GM19240 (cell line): ENCODE results near the gene MYL11.

ENCODE experiments used
- DNase-seq: peaks from one replicate; pipeline ENCODE4 v3.0.0; 2011; ENCODE audit warnings: low spot score; ENCODE audit not compliant: insufficient read length

The MYL11 gene

GRCh38 chr16:30370456-30371247 lies 4.0 kb upstream of the MYL11 start, which contains the start of gene TBC1D10B:
TBC1D10B (minus strand) TSS chr16:30370494; CDS start chr16:30370183, 311 bp downstream.
- peak; percentile 94 for DNase-seq

GRCh38 chr16:30371248-30371816 lies 3.3 kb upstream of the MYL11 start:
- DNase-seq, result no peak

- DNase-seq, result no peak
Observed at GRCh38 chr16:30372038-30372712, 2.4 kb upstream of the MYL11 start.

DNA sequence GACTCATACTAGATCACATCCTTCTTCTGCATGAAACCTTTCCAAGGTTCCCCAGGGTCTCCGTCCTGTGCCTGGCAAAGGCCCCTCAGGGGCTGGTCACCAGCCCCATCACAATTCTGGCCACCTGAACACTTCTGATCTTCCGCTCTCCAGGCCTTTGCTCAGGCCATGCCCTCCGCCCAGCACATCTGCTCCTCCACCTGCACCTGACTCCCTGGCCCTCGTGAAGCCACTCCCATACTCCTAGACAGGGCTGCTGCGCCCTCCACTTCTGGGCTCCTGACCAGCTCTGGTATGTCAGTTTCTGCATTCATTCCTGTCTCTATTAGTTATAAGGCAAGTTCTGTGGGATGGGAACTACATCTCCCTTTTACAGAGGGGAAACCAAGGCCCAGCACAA lies 1.9 kb upstream of the MYL11 start:
- no peak for DNase-seq

DNA sequence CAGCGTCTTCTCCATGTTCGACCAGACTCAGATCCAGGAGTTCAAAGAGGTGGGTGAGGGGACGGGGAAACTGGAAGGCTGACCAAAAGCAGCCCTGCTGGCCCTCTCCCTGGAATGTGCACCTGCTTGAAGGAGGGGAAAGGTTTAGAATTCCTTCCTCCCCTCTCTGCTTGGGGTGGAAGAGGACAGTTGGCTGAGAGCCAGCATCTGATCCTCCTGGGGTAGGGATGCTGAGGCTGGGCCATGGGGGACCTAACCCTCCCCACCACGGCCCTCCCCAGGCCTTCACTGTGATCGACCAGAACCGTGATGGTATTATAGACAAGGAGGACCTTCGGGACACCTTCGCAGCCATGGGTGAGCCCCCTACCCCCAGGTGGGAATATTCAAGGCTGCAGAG lies 1.3 kb downstream of the MYL11 start:
- no peak for DNase-seq

DNA sequence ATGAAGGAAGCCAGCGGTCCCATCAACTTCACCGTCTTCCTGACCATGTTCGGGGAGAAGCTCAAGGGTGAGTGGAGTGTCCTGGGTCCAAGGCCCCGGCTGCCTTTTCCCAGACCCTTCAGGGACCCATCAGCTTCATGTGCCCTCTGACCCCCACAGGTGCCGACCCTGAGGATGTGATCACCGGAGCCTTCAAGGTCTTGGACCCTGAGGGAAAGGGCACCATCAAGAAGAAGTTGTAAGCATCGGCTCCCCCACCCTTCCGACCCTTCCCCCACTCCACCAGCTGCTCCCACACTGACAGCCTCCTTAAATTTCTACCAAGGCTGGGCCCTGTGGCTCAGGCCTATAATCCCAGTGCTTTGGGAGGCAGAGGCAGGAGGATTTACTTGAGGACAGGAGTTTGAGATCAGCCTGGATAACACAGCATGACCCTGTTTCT lies 1.9 kb downstream of the MYL11 start:
- DNase-seq, result no peak

DNA sequence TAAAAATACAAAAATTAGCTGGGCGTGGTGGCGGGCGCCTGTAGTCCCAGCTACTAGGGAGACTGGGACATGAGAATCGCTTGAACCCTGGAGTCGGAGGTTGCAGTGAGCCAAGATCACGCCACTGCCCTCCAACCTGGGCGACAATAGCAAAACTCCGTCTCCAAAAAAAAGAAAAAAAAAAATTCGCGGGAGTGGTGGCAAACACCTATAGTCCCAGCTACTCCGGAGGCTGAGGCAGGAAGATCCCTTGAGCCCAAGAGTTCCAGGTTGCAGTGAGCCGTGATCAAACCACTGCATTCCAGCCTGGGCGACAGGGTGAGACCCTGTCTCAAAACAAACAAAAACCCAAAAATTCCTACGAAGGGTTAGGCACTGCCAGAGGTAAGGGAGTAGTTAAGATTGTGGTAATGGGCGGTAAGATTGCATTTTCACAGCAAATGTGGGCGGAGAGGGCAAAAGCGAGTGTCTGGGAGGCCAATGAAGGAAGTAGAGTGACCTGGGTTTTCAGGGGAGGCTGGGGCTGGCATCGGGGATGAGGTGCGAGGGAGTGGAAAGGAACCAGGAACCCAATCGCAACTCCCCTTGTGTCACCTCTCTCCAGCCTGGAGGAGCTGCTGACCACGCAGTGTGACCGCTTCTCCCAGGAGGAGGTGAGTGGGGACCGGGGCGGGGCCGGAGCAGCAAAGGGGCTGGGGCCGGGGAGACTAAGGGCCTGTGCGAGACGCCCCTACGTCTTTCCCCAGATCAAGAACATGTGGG lies 2.6 kb downstream of the MYL11 start:
- no peak for DNase-seq

DNA sequence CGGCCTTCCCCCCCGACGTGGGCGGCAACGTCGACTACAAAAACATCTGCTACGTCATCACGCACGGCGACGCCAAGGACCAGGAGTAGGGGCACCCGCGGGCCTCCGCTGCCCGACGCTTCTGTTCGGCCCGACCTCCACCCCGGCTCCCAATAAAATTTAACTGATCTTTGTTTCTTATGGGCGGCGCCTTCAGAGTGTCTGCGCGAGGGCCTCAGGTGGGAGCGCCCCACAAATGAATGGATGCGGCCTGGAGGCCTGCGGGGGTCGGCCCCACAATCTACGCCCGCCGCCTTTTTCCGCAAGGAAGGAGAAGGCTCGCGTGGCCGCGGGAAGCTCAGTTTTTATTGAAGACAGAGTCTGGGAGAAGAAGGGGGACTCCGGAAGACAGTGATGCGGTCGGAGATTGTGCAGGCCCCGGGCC lies 3.2 kb downstream of the MYL11 start:
- no peak for DNase-seq

DNA sequence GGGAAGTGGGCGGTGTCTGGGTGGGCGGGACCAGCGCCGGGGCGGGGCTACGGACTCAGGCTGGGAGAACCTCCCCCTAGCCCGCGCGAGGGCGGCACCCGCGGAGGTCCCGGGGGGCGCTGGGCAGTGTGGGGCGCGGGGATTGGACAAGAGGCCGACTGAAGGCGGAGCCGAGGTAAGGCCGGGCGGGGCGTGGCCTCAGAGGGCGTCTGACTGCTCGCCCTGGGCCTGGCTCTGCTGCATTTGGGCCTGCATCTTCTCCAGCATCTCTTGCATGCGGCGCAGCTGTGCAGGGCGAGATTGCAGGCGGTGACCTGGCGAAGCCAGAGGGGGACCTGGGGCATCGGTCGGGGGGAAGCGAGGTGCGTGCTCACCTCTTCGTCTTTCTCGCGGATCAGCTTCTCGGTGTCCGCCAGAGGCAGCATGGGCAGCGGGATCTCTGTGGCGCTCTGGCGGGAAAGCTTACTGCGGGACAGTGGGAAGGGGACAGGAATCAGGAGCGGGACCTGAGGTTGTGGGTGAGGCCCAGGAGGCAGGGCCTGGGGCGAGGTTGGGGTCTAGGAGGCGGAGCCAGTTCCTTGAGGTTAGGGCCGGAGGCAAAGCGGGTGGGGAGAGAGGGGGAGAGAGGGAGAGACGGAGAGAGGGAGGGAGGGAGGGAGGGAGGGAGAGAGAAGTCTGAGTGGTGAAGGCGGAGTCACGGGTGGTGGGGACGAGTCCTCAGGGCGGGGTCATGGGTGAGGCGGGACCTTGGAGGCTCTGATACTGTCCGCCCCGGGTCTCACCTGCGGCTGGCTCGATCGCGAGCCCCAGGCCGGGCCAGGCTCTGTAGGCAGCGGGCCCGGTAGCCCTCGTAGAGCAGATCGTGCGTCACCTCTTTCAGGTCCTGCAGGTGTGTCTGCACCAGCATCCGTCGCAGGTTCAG lies 3.9 kb downstream of the MYL11 start:
- DNase-seq, result peak; percentile 88

GRCh38 chr16:30379158-30379783 lies 4.7 kb downstream of the MYL11 start:
- no peak for DNase-seq

- DNase-seq, result no peak
Observed at GRCh38 chr16:30380072-30380802, 5.6 kb downstream of the MYL11 start.

DNA sequence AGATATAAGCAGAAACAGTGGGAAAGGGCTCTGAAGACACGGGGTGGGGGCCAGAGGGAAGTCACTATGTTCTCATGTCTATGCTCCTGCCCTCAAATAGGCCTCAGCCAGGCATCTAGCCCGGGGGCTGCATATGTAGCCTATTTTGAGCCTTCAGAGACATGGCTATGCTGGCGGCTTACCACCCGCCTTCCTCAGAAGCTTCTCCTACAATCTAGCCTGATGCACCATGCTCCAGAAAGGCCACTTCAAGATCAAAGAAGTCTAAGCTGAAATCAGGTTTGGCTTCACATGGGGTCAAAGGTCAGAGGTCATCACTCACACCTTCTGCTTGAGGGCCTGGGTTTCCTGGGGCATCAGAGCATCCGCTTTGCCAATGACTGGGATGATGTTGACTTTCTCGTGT lies 6.2 kb downstream of the MYL11 start:
- DNase-seq, result no peak

- no peak for DNase-seq
Observed at GRCh38 chr16:30381291-30382041, 6.9 kb downstream of the MYL11 start.

DNA sequence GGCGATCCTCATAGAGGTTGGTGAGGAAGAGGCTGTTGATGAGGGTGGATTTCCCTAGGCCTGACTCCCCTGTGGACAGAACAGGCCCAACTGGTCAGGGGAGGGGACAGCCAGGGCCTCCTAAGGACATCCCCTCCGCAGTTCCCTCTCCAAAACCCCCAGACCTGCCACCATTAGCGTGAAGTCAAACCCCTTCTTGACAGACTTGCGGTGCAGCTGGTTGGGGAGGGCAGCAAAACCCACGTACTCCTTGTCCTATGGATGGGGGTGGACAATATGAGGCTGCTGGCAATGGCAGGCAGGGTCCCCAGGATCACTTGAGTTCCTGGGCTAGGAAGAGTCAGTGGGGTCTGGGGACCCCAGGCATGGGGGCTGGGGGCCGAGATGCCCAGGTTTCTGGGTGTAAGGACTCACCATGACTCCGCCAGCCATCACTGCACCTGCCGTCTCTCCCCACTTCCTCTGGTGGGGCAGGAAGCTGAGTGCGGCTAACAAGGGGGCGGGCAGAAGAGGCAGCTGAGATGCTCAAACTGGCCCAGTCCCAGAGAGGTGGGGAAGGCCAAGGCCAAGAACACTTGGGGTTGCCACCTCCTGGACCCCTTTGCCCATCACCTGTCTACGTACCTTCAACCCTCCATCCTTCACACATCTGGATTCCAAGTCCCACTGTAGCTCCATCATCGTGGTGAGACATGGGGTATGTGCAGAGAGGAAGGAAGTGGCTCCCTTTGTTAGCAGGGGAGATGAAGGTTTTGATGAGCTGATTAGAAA lies 7.7 kb downstream of the MYL11 start, which contains the start of gene SEPTIN1:
TSS of gene SEPTIN1 (minus strand) at position 451 of the 771 bp plus-strand sequence. CDS start at position 432, 19 bp downstream.
- peak; percentile 88 for DNase-seq

DNA sequence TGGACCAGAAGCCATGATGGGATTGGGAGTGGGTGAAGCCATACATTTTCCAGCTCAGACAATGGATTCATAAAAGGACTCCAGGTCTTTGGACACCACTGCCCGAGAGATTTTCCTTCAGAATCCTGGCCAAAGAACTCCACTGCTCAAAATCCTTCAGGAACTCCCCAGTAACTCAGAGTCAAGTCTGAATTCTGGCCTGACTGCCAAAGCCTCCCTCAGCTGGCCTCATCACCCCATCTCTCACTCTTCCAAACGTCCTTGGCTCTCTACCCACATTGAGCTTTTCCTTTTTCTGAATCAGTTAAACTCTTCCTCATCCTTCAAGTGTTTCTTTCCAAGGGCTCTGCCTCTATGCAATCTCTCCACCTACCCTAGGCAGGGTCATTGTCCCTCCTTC lies 8.9 kb downstream of the MYL11 start:
- no peak for DNase-seq

GRCh38 chr16:30394592-30395154 lies 20.1 kb downstream of the MYL11 start:
- DNase-seq, result no peak
